A673 (cell line): ENCODE data around the gene SHC3. TPM values are rescaled to one million over a fixed set of nuclear protein-coding genes. Genes with fewer than 3 reads are reported as not detected.

ENCODE experiments used
- BruUV-seq: library from RNA; stranded (reverse); fragments of 400-500 nt; replicated peaks from 2 replicates; lab custom pipeline; 2021; lab: Mats Ljungman, UMichigan
- CTCF ChIA-PET: fragments of 300-600 bp; sonication (Branson Sonifier 250); formaldehyde crosslinking; loops from one replicate; lab custom pipeline; 2022; ENCODE audit warnings: antibody characterized with exemption; lab: Charles Lee
- POLR2A ChIA-PET: fragments of 300-600 bp; sonication (Branson Sonifier 250); formaldehyde crosslinking; loops from one replicate; lab custom pipeline; 2022; ENCODE audit warnings: antibody characterized with exemption; ENCODE audit not compliant: low non-redundant PET; lab: Charles Lee
- DNase-seq: peaks from one replicate; pipeline ENCODE4 v3.0.0-alpha.2; 2015; ENCODE audit warnings: low spot score
- H3K27ac ChIP-seq: fragments of 200-600 bp; sonication (generic); 2 replicates; pipeline ENCODE4 v1.5.1; 2016; ENCODE audit warnings: mixed run types, low read depth, mild to moderate bottlenecking, mixed read lengths, antibody characterized with exemption, low read length; ENCODE audit not compliant: poor library complexity, severe bottlenecking
- H3K27me3 ChIP-seq: fragments of 200-600 bp; sonication (generic); replicated peaks from 2 replicates; pipeline ENCODE4 v1.6.1; 2017; ENCODE audit warnings: mixed run types, low read depth, mild to moderate bottlenecking, mixed read lengths, antibody characterized with exemption, low read length; ENCODE audit not compliant: insufficient read depth, poor library complexity
- H3K36me3 ChIP-seq: fragments of 200-600 bp; sonication (generic); 2 replicates; pipeline ENCODE4 v1.6.1; 2016; ENCODE audit warnings: mixed run types, mild to moderate bottlenecking, mixed read lengths, antibody characterized with exemption, low read length; ENCODE audit not compliant: insufficient read depth, poor library complexity, severe bottlenecking
- H3K4me1 ChIP-seq: fragments of 200-600 bp; sonication (generic); 2 replicates; pipeline ENCODE4 v1.6.1; 2017; ENCODE audit warnings: mixed run types, mild to moderate bottlenecking, mixed read lengths, antibody characterized with exemption, low read length; ENCODE audit not compliant: insufficient read depth, poor library complexity, severe bottlenecking
- H3K4me3 ChIP-seq: fragments of 200-600 bp; sonication (generic); 2 replicates; pipeline ENCODE4 v1.5.1; 2016; ENCODE audit warnings: low read depth, mixed run types, mild to moderate bottlenecking, mixed read lengths, low read length; ENCODE audit not compliant: poor library complexity, severe bottlenecking
- H3K9me3 ChIP-seq: fragments of 200-600 bp; sonication (generic); 2 replicates; pipeline ENCODE4 v1.6.1; 2016; ENCODE audit warnings: mixed run types, low read depth, mild to moderate bottlenecking, mixed read lengths, antibody characterized with exemption, low read length; ENCODE audit not compliant: poor library complexity, severe bottlenecking
- EZH2 ChIP-seq: fragments of 200-600 bp; sonication (generic); IDR thresholded peaks from 2 replicates; pipeline ENCODE4 v1.6.1; 2017; ENCODE audit warnings: borderline replicate concordance, low read depth, mild to moderate bottlenecking, mixed read lengths, antibody characterized with exemption, low read length; ENCODE audit not compliant: poor library complexity, severe bottlenecking
- intact Hi-C: fragments of 100-400 bp; cut with micrococcal nuclease; formaldehyde crosslinking; loops from one replicate; pipeline ENCODE4 v1.10.0; 2022; ENCODE audit not compliant: unreplicated experiment
- total RNA-seq: library from RNA; stranded (reverse); gene quantifications from 2 replicates; pipeline ENCODE4 v1.2.3, GENCODE V29; 2021
- TF ChIP-seq, protein P1 (sequence below): fragments of 300-800, 200-600 bp; sonication (generic); conservative IDR thresholded peaks from 2 replicates; pipeline ENCODE4 v1.5.1; 2017; ENCODE audit warnings: low read depth, mild to moderate bottlenecking, antibody characterized with exemption, low read length, moderate library complexity, mixed read lengths

Gene SHC3
- total RNA-seq, 1 experiment from 2014 or later, result 6.6 TPM

DNA sequence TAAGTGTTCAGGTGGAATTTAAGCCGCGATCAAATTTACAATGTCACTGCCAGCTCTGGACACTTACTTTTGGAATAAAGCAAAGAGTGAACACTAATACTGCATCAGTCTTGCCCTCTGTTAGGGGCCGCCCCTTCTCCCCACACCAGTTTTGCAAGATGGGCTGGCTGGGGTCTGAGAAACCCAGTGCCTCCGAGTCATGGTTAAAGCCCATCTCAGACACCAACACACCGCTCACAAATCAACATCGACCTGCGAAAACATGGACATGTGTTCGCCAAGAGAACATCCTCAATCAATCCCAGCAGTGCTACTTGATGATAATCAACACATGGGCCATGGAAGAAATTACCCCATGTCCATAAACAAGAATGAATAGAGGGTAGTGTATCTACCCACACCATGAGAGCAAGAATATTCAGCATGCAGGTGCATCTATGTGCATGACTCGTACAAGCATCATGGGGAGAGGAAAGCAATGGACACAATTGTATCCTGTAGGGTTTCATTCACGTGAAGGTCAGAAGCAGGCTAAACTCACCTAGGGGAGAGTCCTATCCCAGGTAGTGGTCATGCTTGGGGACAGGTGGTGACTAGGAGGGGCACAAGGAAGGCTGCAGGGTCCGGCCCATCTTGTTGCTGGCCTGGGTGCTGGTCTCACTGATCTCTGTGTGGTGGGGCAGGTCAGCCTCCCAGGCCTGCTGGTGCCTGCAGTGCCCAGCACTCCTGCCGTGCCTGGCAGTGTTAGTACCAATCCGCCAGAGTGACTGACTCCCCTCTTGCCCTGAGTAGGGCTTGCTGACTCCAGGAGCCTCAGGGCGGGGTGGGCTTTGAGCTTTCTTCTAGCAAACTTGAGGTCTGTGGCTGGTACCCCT is 182.3 kb downstream of the SHC3 start:
- BruUV-seq, result no TSS peak
- no peaks in the 10 kb centered on the region for H3K27me3 ChIP-seq
- CTCF ChIA-PET, result no interaction called here
- H3K36me3 ChIP-seq, result peaks cover 4% of the 10 kb centered on the region
- DNase-seq, result no peak
- H3K9me3 ChIP-seq, result no peaks in the 10 kb centered on the region
- no peak overlapping the region for H3K4me3 ChIP-seq
- TF ChIP-seq, protein P1, sequence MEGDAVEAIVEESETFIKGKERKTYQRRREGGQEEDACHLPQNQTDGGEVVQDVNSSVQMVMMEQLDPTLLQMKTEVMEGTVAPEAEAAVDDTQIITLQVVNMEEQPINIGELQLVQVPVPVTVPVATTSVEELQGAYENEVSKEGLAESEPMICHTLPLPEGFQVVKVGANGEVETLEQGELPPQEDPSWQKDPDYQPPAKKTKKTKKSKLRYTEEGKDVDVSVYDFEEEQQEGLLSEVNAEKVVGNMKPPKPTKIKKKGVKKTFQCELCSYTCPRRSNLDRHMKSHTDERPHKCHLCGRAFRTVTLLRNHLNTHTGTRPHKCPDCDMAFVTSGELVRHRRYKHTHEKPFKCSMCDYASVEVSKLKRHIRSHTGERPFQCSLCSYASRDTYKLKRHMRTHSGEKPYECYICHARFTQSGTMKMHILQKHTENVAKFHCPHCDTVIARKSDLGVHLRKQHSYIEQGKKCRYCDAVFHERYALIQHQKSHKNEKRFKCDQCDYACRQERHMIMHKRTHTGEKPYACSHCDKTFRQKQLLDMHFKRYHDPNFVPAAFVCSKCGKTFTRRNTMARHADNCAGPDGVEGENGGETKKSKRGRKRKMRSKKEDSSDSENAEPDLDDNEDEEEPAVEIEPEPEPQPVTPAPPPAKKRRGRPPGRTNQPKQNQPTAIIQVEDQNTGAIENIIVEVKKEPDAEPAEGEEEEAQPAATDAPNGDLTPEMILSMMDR, result no peak
- no peak for TF ChIP-seq EZH2
- H3K27ac ChIP-seq, result no peak overlapping the region
- intact Hi-C loops, result loop anchor here (10.0 kb wide), 1 partner anchor 251 kb away; no protein-coding TSS in a partner anchor
- POLR2A ChIA-PET, result no interaction called here
- H3K4me1 ChIP-seq, result peaks cover 36% of the 10 kb centered on the region

DNA sequence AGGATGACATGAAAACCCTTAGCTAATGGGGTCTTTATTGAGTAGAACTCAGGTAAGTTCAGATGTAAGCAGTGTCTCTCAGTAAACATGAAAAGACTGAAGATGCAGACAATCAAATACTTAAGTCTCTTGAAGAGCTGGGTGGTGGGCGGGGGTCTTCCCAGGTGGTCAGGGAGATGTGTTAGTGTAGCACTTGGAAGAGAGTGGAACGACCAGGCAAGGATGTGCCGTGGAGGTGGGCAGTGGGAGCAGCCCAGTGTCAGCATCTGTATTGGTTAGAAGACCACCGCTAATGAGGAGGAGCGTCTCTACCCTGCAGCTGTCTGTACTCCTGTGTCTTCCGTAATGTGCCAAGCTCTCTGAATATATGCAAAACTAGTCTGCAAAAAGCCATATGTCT is 183.0 kb downstream of the SHC3 start:
- H3K4me3 ChIP-seq, result no peak overlapping the region
- H3K36me3 ChIP-seq, result peaks cover 4% of the 10 kb centered on the region
- H3K9me3 ChIP-seq, result no peaks in the 10 kb centered on the region
- no peak overlapping the region for H3K27ac ChIP-seq
- TF ChIP-seq, protein P1, result no peak
- TF ChIP-seq EZH2, result no peak
- POLR2A ChIA-PET, result no interaction called here
- BruUV-seq, result no TSS peak
- intact Hi-C loops, result loop anchor here (10.0 kb wide), 1 partner anchor 251 kb away; no protein-coding TSS in a partner anchor
- CTCF ChIA-PET, result no interaction called here
- no peaks in the 10 kb centered on the region for H3K27me3 ChIP-seq
- DNase-seq, result no peak
- peaks cover 37% of the 10 kb centered on the region for H3K4me1 ChIP-seq

DNA sequence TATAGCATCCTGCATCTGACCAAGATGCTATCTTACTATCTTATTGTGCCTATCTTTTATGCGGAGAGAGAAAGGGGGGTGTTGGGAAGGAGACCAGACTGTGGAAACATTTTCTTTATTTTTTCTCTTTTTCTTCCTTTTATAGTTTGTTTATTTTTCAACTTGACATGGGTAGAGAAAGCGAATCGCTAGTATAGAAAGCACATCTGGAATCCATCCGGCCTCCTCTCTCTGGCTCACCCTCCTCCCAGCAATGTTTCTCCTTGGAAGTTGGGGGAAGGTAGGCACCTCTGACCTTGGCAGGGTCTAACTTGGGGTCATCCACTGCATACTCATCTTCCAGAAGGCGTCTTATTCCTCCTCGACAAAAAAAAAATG is 183.4 kb downstream of the SHC3 start:
- Histone ChIP-seq H3K36me3 (peaks cover 4% of the 10 kb centered on the region), H3K4me3 (no peak overlapping the region), H3K9me3 (no peaks in the 10 kb centered on the region), H3K27ac (no peak overlapping the region), H3K27me3 (no peaks in the 10 kb centered on the region), H3K4me1 (peaks cover 36% of the 10 kb centered on the region)
- intact Hi-C loops, result loop anchor here (10.0 kb wide), 1 partner anchor 250 kb away; no protein-coding TSS in a partner anchor
- BruUV-seq, result no TSS peak
- ChIA-PET POLR2A (no interaction called here), CTCF (no interaction called here)
- TF ChIP-seq, protein P1, result no peak
- TF ChIP-seq EZH2, result no peak
- no peak for DNase-seq
